Islet precursor cell (in vitro differentiated cells): ENCODE data around the gene DALRD3.

ENCODE experiments used
- DNase-seq: peaks from one replicate; pipeline ENCODE4 v3.0.0-alpha.2; 2018

DALRD3 gene

GRCh38 chr3:49004352-49005302 is 13.8 kb downstream of the DALRD3 start:
- no peak for DNase-seq

GRCh38 chr3:49001155-49001554 is 17.2 kb downstream of the DALRD3 start:
- DNase-seq: no peak

- DNase-seq: no peak
These were observed 19.1 kb downstream of the DALRD3 start for GRCh38 chr3:48999085-48999858.

- no peak for DNase-seq
These were observed 20.4 kb downstream of the DALRD3 start for GRCh38 chr3:48997714-48998637.

DNA sequence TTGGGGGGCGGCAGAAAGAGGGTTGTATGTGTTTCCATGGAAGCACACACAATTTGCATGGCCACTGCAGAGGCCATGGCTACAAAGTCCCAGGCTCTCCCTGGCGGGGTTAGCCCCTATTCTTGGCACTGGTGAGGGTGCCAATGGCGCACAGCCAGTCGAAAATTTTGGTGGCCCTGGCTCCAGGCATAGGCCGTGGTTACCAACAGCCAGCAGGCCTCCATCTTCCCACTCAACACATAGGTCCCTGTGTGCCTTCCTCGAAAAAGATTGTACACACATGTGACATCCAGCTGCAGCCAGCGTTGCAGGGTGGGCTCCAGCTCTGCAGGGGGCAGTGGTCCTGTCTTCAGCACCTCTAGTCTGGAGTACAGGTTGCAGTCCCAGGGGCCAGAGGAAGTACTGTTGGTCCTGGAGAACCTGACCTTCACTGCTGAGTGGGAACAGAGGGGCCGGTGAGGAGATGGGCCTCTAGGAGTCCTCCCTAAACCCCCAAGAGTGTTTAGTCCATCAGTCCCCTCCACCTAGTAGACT is 21.2 kb downstream of the DALRD3 start:
- DNase-seq: no peak

GRCh38 chr3:48996640-48997039 is 21.7 kb downstream of the DALRD3 start:
- DNase-seq: no peak

DNA sequence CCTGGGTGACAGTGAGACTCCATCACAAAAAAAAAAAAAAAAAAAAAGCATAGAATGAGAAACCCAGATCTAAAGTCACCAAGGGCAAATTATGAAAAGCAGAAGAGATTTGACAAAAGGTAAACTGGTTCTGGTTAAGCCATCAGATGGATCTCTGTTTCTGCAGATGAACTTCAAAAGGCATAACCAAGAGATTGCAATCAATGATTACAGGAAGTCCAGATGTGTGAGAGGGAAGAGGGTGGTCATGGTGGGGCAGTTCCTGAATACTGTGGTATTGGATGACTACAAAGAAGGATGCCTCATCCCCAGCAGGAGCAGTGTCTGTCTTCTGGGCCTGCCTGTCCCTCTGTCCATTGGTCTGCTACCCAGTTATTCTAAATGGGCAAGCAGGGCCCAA is 24.5 kb downstream of the DALRD3 start:
- no peak for DNase-seq

DNA sequence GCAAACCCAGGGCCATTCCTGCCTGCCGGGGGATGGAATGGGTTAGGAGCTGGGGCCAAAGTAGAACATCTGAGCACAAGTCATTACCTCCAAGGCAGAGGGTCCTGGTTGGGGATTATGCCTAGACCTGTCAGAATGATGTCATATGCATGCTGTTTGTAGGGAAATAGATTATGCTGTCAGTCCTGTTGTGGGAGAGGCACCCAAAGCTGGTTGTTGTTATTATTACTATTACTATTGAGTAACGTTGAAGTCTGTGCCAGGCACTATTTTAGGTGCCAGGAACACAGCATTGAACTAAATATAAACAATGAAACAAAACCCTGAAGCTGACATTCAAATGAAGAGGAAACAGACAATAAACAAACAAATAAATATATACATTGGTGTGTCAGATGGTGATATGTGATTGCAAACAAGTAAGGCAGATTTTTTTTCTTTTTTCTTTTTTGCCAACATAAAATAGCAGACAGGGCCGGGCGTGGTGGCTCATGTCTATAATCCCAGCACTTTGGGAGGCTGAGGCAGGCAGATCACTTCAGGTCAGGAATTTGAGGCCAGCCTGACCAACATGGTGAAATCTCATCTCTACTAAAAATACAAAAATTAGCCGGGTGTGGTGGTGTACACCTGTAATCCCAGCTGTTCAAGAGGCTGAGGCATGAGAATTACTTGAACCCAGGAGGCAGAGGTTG is 26.4 kb downstream of the DALRD3 start:
- no peak for DNase-seq

- DNase-seq: peak; percentile 68
These were observed 27.5 kb downstream of the DALRD3 start for GRCh38 chr3:48990636-48991469.

GRCh38 chr3:48989796-48990635 is 28.4 kb downstream of the DALRD3 start, which contains the start of gene P4HTM:
P4HTM (plus strand) TSS chr3:48990241; CDS start chr3:48990257, 16 bp downstream.
- peak; percentile 97 for DNase-seq

DNA sequence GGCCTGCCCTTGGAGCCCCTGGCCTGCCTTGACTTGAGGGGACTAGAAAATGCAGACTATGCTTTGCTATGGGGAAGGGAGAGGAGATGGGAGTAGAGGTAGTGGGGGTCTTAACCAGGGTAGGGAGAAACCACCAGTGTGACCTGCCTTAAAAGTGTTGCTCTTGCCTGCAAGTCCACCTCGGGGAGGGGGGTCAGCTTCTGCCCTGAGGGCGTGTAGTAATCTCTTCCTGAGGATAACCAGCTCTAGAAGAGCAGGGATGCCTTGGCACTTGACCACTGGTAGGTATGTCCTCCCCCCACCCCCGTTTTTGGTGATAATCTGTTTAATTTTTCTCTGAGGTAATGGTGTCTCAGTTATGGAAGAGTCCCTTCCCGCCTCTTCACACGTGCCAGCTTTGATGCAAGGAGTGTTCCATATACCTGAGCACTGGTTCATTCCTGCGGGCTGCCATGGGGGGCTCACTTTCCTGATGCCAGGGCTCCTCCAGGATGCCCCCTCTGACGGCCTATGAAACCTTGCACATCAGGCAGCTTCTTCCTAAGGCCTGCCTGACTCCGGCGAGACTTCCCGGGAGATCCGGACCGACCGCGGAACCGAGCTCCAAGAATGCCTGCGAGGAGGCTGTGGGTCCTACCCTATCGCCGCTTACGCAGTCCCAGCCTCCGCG is 29.1 kb downstream of the DALRD3 start:
- DNase-seq: peak; percentile 84

DNA sequence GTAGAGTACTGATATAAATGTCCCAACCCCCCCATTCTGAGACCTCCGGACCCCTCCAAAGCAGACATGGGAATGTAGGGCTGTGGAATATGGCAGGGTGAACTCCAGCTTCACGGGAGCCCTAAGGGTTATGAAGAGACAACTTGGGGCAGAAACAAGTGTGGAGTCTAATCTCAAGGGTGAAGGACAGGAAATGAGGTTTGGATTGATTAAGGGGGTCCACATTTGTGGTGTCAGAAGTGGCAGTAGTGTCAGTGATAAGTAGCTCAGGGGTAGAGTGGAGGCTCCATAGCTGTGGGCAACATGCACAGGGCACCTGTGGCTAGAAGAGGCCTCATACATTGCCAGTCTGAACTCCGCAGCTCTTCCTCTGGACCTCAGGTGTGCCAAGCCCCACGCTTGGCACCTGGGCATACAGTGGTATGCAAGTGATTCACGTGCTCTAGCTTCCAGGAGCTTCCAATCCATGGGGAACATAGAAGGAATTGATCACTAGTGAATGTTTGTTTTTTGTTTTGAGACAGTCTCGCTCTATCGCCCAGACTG is 32.5 kb downstream of the DALRD3 start:
- DNase-seq: no peak

- no peak for DNase-seq
These were observed 33.7 kb downstream of the DALRD3 start for GRCh38 chr3:48984663-48985062.

- DNase-seq: no peak
These were observed 35.3 kb downstream of the DALRD3 start for GRCh38 chr3:48983096-48983495.

- DNase-seq: no peak
These were observed 35.7 kb downstream of the DALRD3 start for GRCh38 chr3:48982686-48983085.

DNA sequence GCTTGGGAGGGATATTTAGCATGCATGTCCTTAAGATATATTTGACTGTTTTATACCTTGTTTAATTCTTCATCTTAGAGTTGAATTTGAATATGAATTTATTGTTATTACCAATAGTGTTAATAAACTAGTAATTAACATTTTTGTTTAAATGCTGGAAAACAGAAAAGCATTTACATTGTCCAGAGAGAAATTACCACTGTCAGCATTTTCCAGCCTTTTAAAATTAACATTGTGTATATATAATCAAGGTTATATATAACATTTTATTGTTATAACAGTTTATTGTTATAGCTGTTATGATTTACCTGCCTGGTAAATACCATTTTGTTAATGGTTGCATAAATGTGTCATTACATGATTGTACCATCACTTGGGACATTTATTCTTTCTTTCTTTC is 36.4 kb downstream of the DALRD3 start:
- DNase-seq: no peak

DNA sequence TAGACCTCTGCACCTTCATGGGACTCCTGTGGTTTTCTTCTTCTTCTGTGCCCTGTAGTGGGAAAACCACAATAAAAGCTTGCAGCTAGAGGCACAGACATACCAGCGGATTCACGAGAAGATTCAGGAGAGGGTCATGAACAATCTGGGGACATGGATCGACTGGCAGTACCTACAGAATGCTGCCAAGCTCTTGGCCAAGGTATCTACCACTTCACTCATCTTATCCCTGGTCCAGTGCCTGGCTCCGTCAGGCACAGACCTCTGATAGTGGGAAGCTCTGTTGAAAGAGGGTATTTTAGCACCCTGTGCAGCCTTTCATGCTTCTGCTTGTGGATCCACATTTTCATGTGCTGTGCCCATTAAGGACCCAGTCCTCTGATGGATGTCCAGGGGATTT is 38.1 kb downstream of the DALRD3 start:
- DNase-seq: no peak

DNA sequence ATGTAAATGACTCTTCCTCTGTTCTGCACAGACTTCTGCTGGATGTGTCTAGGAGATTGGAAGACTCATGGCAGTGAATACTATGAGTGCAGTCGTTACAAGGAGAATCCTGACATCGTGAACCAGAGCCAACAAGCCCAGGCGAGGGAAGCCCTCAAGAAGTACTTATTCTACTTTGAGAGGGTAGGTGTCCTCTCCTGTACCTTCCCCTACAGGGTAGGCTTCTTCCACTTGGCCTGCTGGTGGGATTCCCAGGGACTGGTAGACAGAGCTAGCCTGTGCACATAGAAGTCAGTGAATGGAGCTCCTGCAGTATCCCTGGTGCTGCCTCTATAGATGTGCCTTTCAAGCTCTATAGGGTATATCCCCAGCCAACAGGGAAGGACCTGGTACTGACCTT is 38.9 kb downstream of the DALRD3 start:
- DNase-seq: no peak
